ENCODE results near the gene LDB1.

The LDB1 gene

GRCh38 chr10:102067091-102067916, 52.9 kb downstream of the LDB1 start:
- H3K27ac ChIP-seq (ENCODE audit: low read depth, low read length) = no peak overlapping the region
- no peaks in the 10 kb centered on the region for H3K9me2 ChIP-seq (replicated peaks; ENCODE audit: control insufficient read depth, low read length)
- H3K4me1 ChIP-seq (ENCODE audit: control insufficient read depth, low read length) = peaks cover 35% of the 10 kb centered on the region
- peaks cover 45% of the 10 kb centered on the region for H3K79me2 ChIP-seq (ENCODE audit: control insufficient read depth, low read length)
- H3K36me3 ChIP-seq (ENCODE audit: control insufficient read depth, low read length) = peaks cover 41% of the 10 kb centered on the region
- no peak for TF ChIP-seq EZH2phosphoT487 (IDR thresholded peaks at IDR 0.05; ENCODE audit: borderline replicate concordance, low read length)
- no peak for TF ChIP-seq CTCF (IDR thresholded peaks at IDR 0.05; ENCODE audit: low read depth, low read length, poor library complexity, severe bottlenecking)
- H4K20me1 ChIP-seq (ENCODE audit: control insufficient read depth, insufficient read depth, low read depth, low read length) = peaks cover 11% of the 10 kb centered on the region
- no peaks in the 10 kb centered on the region for H3K9me3 ChIP-seq (ENCODE audit: control insufficient read depth, insufficient read depth, low read length)
- H3F3A ChIP-seq (ENCODE audit: control insufficient read depth, insufficient read depth) = no peaks in the 10 kb centered on the region
- no peaks in the 10 kb centered on the region for H3K27me3 ChIP-seq (ENCODE audit: control insufficient read depth, low read length)
- no peak overlapping the region for H3K4me3 ChIP-seq (ENCODE audit: low read length)
- H3K4me2 ChIP-seq (ENCODE audit: low read length) = peak overlapping the region; percentile 90; the same call in 1 of the 2 replicates

- no peaks in the 10 kb centered on the region for H3F3A ChIP-seq (ENCODE audit: control insufficient read depth, insufficient read depth)
- no peaks in the 10 kb centered on the region for H3K9me3 ChIP-seq (ENCODE audit: control insufficient read depth, insufficient read depth, low read length)
- H3K4me3 ChIP-seq (ENCODE audit: low read length) = peak overlapping the region; percentile 94
- TF ChIP-seq CTCF (IDR thresholded peaks at IDR 0.05; ENCODE audit: low read depth, low read length, poor library complexity, severe bottlenecking) (no peak), EZH2phosphoT487 (IDR thresholded peaks at IDR 0.05; ENCODE audit: borderline replicate concordance, low read length) (no peak)
- H3K4me2 ChIP-seq (ENCODE audit: low read length) = peak overlapping the region; percentile 90
- no peaks in the 10 kb centered on the region for H3K9me2 ChIP-seq (replicated peaks; ENCODE audit: control insufficient read depth, low read length)
- peak overlapping the region; percentile 46; the same call in 1 of the 2 replicates for H3K27ac ChIP-seq (ENCODE audit: low read depth, low read length)
- H3K27me3 ChIP-seq (ENCODE audit: control insufficient read depth, low read length) = no peaks in the 10 kb centered on the region
- H3K79me2 ChIP-seq (ENCODE audit: control insufficient read depth, low read length) = peaks cover 45% of the 10 kb centered on the region
- H3K4me1 ChIP-seq (ENCODE audit: control insufficient read depth, low read length) = peaks cover 35% of the 10 kb centered on the region
- peaks cover 41% of the 10 kb centered on the region for H3K36me3 ChIP-seq (ENCODE audit: control insufficient read depth, low read length)
- H4K20me1 ChIP-seq (ENCODE audit: control insufficient read depth, insufficient read depth, low read depth, low read length) = peaks cover 11% of the 10 kb centered on the region
Measured at GRCh38 chr10:102066399-102067088, 53.6 kb downstream of the LDB1 start.

GRCh38 chr10:102065561-102066398, 54.4 kb downstream of the LDB1 start:
- H3K79me2 ChIP-seq (ENCODE audit: control insufficient read depth, low read length) = peaks cover 45% of the 10 kb centered on the region
- peak overlapping the region; percentile 46 for H3K27ac ChIP-seq (ENCODE audit: low read depth, low read length)
- TF ChIP-seq EZH2phosphoT487 (IDR thresholded peaks at IDR 0.05; ENCODE audit: borderline replicate concordance, low read length) (no peak), CTCF (IDR thresholded peaks at IDR 0.05; ENCODE audit: low read depth, low read length, poor library complexity, severe bottlenecking) (peak; percentile 10)
- H3K4me1 ChIP-seq (ENCODE audit: control insufficient read depth, low read length) = peaks cover 35% of the 10 kb centered on the region
- peaks cover 11% of the 10 kb centered on the region for H4K20me1 ChIP-seq (ENCODE audit: control insufficient read depth, insufficient read depth, low read depth, low read length)
- H3K4me2 ChIP-seq (ENCODE audit: low read length) = peak overlapping the region; percentile 90
- H3K9me2 ChIP-seq (replicated peaks; ENCODE audit: control insufficient read depth, low read length) = no peaks in the 10 kb centered on the region
- H3K9me3 ChIP-seq (ENCODE audit: control insufficient read depth, insufficient read depth, low read length) = no peaks in the 10 kb centered on the region
- no peaks in the 10 kb centered on the region for H3F3A ChIP-seq (ENCODE audit: control insufficient read depth, insufficient read depth)
- no peaks in the 10 kb centered on the region for H3K27me3 ChIP-seq (ENCODE audit: control insufficient read depth, low read length)
- H3K36me3 ChIP-seq (ENCODE audit: control insufficient read depth, low read length) = peaks cover 41% of the 10 kb centered on the region
- peak overlapping the region; percentile 94 for H3K4me3 ChIP-seq (ENCODE audit: low read length)
